Right renal pelvis (tissue), 4 donors: Measurements from ENCODE around the gene ABCA2. TPM values are rescaled to one million over a fixed set of nuclear protein-coding genes. Genes with fewer than 3 reads are reported as not detected.

ENCODE experiments used
- DNase-seq, 4 donors: peaks; one replicate each; pipeline ENCODE4 v3.0.0-alpha.2; 2013; ENCODE audit warnings: low read depth in 4 of 4, low spot score in 3 of 4, missing footprints in 1 of 4
- polyA plus RNA-seq, 4 donors: library from polyadenylated mRNA; unstranded; fragments of 120-200 nt; gene quantifications; one replicate each; pipeline ENCODE4 v1.2.1, GENCODE V29; 2013; ENCODE audit not compliant: insufficient read length in 4 of 4

Gene ABCA2
- polyA plus RNA-seq, 4 donors, result 33.3 to 57.9 (median 40.2) TPM

DNA sequence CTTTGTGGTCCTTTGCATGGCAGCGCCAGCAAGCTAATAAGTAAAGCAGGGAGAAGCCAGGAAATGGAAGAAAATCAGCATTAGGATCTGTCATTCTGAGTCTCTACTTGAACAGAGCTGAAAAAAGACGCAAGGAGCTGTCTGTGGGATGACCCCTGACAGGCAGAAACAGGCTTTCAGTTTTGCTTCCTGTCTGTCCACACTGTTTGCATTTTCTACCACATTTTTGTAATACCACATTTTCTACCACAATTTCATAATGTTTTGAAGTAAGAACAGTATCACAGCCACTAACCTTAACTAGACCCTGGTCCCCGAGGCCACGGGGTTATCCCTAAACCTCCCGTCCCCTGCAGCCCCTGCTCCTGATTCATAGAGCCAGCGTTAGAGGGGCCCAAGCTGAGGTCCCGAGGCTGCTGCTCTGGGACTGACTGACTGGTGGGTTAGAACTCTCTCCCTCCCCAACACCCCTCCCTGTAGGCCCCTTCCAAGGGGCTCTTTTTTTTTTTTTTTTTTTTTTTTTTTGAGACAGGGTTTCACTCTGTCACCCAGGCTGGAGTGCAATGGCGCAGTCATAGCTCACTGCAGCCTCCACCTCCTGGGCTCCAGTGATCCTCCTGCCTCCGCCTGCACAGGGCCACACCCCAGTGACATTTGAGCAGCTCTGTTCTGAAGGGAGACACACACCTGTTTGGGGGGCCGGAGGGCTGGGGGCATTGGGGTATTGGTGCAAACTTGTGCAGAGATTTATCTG is 27.7 kb downstream of the ABCA2 start:
- no peak for DNase-seq

DNA sequence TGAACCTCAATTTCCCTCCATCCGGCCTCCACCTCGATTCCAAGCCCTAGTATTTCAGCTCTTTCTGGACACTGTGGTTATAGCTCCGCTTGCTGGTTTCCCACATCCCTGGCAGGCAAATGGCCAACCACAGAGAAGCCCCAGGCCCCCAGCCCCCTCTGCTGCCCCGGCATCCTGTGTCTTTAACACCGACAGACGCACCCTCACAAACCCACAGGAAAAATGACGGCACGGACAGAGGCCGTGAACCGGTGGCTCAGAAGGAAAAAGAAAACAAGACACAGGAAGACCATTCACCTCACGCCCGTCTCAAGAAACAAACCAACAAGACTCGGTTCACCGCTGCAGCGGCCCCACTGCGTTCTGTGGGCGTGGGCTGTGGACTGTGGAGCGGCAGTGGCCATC is 30.2 kb downstream of the ABCA2 start:
- no peak for DNase-seq

- DNase-seq, result no peak
Measured at GRCh38 chr9:136997371-136997770, 30.7 kb downstream of the ABCA2 start.

- no peak for DNase-seq
Measured at GRCh38 chr9:136996361-136997292, 31.4 kb downstream of the ABCA2 start, which contains the start of gene CLIC3. Gene CLIC3 (minus strand): TSS chr9:136996568. CDS start chr9:136996543, 25 bp downstream.

DNA sequence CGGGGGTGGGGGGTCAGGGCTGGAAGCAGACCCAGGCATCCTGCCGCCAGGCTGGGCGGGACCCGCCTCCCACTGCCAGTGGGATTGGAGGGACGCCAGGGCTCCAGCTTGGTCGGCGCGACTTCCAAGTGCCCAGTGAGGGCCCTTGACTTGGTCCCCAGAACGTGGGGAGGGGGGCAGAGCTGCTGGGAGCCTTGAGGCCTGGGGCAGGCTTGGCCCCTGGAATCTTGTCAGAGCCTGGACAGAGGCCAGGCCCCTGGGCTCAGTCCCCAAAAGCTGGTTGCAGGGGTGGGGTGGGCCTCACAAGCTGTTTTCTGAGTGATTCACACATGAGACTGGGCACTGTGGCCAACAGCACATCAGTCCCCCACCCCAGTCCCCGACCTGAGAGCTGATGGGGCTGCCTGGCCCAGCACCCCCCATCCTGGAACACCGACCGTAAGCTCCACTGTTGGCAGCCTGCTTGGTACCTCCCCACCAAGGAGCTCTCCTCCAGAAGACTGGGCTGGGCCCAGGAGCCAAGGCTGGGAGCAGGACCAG is 32.2 kb downstream of the ABCA2 start:
- no peak for DNase-seq

DNA sequence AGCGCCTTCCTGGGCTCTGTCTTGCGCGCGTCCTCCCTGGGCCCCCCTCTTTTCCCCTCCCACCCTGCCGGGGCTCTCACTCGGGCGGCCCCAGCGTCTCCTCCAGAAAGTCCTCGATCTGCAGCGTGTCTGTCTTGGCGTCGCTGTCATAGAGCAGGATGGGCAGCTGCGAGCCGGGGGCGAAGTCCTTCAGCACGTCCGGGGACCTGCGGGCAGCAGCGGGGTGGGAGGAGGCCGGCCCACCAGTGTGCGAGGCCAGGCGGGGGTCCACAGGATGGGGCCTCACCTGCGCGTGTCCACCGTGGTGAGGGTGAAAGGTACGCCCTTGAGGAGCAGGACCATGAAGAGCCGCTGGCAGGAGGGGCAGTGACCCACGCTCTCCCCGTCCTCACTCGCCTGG is 32.7 kb downstream of the ABCA2 start:
- DNase-seq, result no peak

DNA sequence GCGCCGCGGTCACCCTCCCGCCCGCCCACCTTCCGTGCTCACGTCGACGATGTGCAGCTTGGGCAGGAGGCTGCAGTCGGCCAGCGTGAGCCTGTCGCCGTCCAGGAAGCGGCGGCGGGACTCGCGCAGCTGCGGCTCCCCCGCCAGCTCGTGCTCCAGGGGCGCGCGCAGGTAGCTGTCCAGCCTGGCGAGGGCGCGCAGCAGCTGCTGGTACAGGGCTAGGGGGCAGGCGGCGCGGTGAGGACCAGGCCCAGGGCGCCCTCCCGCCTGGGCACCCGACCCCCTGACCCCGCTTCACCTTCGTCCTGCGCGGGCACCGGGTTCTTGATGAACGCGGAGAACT is 33.2 kb downstream of the ABCA2 start:
- DNase-seq, result no peak

- no peak for DNase-seq
Measured at GRCh38 chr9:136994180-136994887, 33.7 kb downstream of the ABCA2 start.

- DNase-seq, result no peak
Measured at GRCh38 chr9:136992819-136993369, 35.1 kb downstream of the ABCA2 start.

- DNase-seq, result peak; percentile 60 to 69 (median 67)
Measured at GRCh38 chr9:136991993-136992818, 35.8 kb downstream of the ABCA2 start, which contains the start of gene PAXX. Gene PAXX (plus strand): TSS chr9:136992422. CDS start chr9:136992444, 22 bp downstream.

- no peak for DNase-seq
Measured at GRCh38 chr9:136990242-136990911, 37.7 kb downstream of the ABCA2 start.

- no peak for DNase-seq
Measured at GRCh38 chr9:136988872-136989271, 39.2 kb downstream of the ABCA2 start.

DNA sequence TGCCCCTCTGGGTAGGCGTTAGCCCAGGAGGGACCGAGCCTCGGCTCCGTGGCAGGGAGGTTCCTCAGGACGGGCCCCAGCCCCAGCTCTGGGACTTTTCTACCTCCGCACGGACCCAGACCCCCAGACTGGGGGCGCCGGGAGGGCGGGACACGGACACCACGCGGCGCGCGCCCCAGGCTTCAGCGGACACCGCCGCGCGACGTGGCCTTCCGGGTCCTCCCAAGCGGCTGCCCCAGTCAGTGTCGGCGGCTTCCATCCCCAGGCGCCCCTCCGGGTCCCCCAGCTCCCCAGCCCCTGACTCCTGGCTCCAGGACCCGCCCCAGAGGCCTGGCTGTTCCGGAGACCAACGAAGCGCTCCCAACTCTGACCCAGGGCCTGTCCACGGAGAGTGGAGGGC is 42.2 kb downstream of the ABCA2 start:
- no peak for DNase-seq

- DNase-seq, result no peak
Measured at GRCh38 chr9:136985027-136985602, 42.9 kb downstream of the ABCA2 start.

DNA sequence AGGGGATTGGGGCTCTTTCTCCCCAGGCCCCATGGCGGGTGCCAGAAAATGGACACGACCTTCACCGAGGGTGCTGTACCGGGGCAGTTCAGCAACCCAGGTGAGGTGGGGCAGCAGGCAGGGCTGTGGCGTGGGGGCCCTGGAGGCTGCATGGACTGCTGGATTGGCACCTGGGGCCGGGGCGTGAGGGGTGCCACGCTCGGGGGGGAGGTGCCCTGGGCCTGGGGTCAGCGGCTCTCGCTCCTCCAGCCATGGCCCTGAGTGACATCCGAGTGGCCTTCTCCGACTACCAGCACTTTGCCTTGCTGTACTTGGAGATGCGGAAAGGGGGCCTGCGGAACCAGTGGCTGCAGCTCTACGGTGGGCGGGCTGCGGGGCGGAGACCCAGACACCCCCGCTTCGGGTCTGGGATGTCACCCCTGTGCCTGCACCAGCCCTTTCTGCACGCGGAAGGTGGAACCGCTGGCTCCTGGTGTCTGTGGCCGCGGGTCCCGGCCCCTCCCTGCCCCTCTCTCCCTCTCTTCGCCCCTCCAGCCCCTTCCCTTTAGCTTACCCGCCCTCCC is 43.5 kb downstream of the ABCA2 start:
- DNase-seq, result no peak

- no peak for DNase-seq
Measured at GRCh38 chr9:136983656-136984314, 44.3 kb downstream of the ABCA2 start.

DNA sequence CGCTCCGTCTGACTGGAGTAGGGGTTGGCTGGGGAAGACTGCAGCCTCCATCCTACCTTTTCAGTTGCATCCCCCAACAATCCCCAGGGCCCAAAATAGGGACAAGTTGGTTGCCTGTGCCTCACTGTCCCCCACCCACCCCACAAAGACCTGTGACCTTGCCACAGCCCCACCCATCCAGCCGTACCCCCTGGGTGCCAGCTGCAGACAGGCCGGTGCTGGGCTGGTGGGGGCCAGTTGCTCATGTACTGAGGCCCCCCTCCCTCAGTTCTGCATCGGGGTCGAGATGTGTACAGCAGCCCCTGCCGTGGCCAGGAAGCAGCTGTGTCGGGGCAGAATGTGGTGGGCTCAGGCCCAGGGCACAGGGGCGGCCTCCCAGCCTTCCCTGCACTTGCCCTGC is 44.9 kb downstream of the ABCA2 start:
- no peak for DNase-seq
